Measurements from ENCODE around the gene PGLYRP4. TPM values are rescaled to one million over a fixed set of nuclear protein-coding genes. Genes with fewer than 3 reads are reported as not detected.
A peak's percentile ranks its signal among the peaks of the same experiment; 100 is the strongest.

The PGLYRP4 gene
- total RNA-seq, 1 donor from 2014 or later, result not detected

DNA sequence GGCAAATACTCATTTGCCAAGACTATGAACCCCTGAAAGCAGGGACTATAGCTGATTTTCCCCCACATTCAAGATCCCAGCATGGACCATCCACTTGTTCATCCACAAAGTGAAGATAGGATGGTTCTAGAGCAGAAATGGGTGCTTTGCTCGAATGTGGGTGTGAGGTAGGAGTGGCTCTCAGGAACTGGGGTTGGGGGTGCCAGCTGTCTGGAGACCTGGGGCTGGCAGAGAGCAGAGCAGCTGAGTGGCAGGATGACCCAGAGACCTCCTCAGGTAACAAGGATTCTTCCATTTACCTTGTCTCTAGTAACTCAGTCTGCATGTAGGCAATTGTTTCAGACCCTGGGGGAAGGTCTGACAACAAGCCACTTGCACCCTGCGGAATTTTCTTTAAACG lies 15.0 kb upstream of the PGLYRP4 start:
- Mint-ChIP-seq H3K36me3 (ENCODE audit: low read depth) (no peaks in the 10 kb centered on the region), H3K27me3 (ENCODE audit: low read depth) (peaks cover 42% of the 10 kb centered on the region), H3K4me1 (no peaks in the 10 kb centered on the region), H3K9me3 (no peaks in the 10 kb centered on the region), H3K4me3 (no peak overlapping the region), H3K27ac (ENCODE audit: unreplicated experiment) (no peak overlapping the region)
- TF ChIP-seq, protein P1, sequence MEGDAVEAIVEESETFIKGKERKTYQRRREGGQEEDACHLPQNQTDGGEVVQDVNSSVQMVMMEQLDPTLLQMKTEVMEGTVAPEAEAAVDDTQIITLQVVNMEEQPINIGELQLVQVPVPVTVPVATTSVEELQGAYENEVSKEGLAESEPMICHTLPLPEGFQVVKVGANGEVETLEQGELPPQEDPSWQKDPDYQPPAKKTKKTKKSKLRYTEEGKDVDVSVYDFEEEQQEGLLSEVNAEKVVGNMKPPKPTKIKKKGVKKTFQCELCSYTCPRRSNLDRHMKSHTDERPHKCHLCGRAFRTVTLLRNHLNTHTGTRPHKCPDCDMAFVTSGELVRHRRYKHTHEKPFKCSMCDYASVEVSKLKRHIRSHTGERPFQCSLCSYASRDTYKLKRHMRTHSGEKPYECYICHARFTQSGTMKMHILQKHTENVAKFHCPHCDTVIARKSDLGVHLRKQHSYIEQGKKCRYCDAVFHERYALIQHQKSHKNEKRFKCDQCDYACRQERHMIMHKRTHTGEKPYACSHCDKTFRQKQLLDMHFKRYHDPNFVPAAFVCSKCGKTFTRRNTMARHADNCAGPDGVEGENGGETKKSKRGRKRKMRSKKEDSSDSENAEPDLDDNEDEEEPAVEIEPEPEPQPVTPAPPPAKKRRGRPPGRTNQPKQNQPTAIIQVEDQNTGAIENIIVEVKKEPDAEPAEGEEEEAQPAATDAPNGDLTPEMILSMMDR (conservative IDR thresholded peaks at IDR 0.05), result no peak
- no peak for DNase-seq (ENCODE audit: low read depth, low spot score)

DNA sequence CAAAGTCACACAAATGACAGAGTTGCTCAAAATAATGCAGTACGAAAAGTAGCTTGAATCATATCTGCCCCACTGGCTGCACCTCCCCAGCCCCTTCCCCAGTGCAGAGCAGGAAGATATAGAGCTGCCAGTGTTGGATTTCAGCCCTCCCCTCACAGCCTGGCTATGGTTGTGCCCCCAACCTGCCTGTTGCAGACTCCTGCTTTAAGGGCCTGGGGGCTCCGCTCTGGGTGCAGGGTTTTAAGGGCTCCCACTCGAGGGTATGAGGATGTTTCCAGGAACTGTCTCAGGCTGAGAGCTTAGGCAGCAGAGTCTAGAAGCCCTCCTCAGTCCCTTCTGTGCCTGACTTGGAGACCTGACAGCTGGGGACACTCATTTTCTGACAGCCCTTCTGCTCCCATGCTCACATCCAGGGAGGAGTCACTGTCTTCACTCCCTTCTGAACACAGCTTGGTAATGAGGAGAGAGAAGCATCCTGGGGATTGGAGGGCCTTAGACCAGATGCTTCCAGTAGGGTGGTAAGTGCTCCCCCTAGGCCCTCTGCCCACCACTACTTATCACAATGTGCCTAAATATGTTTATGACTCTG lies 13.6 kb upstream of the PGLYRP4 start:
- no peaks in the 10 kb centered on the region for H3K36me3 Mint-ChIP-seq (ENCODE audit: low read depth)
- TF ChIP-seq, protein P1 (conservative IDR thresholded peaks at IDR 0.05), result no peak
- H3K9me3 Mint-ChIP-seq, result no peaks in the 10 kb centered on the region
- H3K27me3 Mint-ChIP-seq (ENCODE audit: low read depth), result peaks cover 40% of the 10 kb centered on the region
- no peak for DNase-seq (ENCODE audit: low read depth, low spot score)
- no peaks in the 10 kb centered on the region for H3K4me1 Mint-ChIP-seq
- no peak overlapping the region for H3K27ac Mint-ChIP-seq (ENCODE audit: unreplicated experiment)
- no peak overlapping the region for H3K4me3 Mint-ChIP-seq

DNA sequence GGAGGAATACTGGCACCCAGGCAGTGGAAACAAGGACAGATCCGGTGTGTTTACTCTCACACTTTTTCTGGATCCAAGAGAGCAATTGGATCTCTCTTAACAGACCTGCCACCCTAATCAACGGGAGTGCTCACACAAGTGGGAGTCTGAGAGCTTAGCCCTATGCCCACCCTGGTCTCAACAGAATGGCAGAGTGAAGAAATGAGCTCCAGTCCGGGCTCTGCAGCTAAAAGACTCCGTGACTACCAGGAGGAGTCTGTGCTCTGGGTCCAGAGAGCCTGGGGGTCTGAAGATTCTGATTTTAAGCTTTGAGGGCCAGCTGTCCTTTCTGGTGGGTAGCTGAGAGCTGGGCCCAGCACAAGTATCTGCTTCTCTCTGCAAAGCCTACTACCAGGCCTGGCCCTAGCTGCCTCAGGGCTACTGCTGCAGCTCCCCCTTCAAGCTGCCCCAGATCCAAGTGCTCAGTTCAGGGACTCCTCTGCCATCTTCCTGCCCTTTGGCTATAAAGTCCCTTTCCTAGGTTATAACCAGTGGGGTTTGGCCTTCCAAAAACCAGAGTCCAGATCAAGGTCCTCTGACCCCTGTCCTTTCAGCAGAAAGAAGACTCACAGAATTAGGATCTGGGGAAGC lies 13.0 kb upstream of the PGLYRP4 start:
- no peak for DNase-seq (ENCODE audit: low read depth, low spot score)
- H3K27me3 Mint-ChIP-seq (ENCODE audit: low read depth), result peaks cover 41% of the 10 kb centered on the region
- TF ChIP-seq, protein P1 (conservative IDR thresholded peaks at IDR 0.05), result no peak
- H3K36me3 Mint-ChIP-seq (ENCODE audit: low read depth), result no peaks in the 10 kb centered on the region
- no peak overlapping the region for H3K27ac Mint-ChIP-seq (ENCODE audit: unreplicated experiment)
- H3K4me1 Mint-ChIP-seq, result no peaks in the 10 kb centered on the region
- H3K9me3 Mint-ChIP-seq, result no peaks in the 10 kb centered on the region
- no peak overlapping the region for H3K4me3 Mint-ChIP-seq

DNA sequence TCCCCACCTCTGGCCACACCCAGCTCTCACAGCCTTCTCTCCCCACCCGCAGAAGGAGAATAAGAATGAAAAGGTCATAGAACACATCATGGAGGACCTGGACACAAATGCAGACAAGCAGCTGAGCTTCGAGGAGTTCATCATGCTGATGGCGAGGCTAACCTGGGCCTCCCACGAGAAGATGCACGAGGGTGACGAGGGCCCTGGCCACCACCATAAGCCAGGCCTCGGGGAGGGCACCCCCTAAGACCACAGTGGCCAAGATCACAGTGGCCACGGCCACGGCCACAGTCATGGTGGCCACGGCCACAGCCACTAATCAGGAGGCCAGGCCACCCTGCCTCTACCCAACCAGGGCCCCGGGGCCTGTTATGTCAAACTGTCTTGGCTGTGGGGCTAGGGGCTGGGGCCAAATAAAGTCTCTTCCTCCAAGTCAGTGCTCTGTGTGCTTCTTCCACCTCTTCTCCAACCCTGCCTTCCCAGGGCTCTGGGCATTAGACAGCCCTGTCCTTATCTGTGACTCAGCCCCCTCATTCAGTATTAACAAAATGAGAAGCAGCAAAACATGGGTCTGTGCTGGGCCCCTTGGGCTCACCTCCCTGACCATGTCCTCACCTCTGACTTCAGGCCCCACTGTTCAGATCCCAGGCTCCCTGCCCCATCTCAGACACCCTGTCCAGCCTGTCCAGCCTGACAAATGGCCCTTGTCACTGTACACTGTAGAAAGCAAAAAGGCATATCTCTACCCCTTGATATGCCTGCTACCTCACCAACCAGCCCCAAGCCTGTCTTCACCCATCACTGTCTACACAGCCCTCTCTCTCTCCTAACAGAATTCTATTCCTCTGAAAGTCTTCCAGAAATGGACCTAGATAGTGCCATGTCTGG lies 12.2 kb upstream of the PGLYRP4 start:
- DNase-seq (ENCODE audit: low read depth, low spot score), result no peak
- TF ChIP-seq, protein P1 (conservative IDR thresholded peaks at IDR 0.05), result no peak
- H3K4me3 Mint-ChIP-seq, result no peak overlapping the region
- no peaks in the 10 kb centered on the region for H3K4me1 Mint-ChIP-seq
- H3K27me3 Mint-ChIP-seq (ENCODE audit: low read depth), result peaks cover 37% of the 10 kb centered on the region
- H3K36me3 Mint-ChIP-seq (ENCODE audit: low read depth), result no peaks in the 10 kb centered on the region
- peak overlapping the region; percentile 21 for H3K27ac Mint-ChIP-seq (ENCODE audit: unreplicated experiment)
- H3K9me3 Mint-ChIP-seq, result no peaks in the 10 kb centered on the region

DNA sequence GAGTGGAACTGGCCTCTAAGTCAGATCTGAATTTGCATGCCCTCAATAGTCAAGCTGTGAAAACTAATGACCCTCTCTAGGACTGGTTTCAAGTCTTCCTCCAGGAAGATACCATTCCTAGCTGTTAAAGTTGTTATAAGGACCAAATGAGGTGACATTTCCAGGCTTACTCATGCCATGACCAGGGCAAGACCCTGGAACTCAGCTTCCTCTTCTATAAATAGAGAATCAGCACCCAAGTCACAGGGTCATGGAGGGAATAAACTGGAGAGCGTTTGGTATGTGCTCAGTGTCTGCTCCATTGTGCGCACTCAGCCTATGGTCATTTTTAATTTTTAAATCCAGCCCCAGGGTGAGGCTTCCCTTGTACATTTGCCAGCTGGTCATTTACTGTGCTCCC lies 11.5 kb upstream of the PGLYRP4 start:
- no peaks in the 10 kb centered on the region for H3K9me3 Mint-ChIP-seq
- no peak for DNase-seq (ENCODE audit: low read depth, low spot score)
- no peak overlapping the region for H3K4me3 Mint-ChIP-seq
- no peak overlapping the region for H3K27ac Mint-ChIP-seq (ENCODE audit: unreplicated experiment)
- H3K4me1 Mint-ChIP-seq, result no peaks in the 10 kb centered on the region
- H3K27me3 Mint-ChIP-seq (ENCODE audit: low read depth), result peaks cover 31% of the 10 kb centered on the region
- TF ChIP-seq, protein P1 (conservative IDR thresholded peaks at IDR 0.05), result no peak
- no peaks in the 10 kb centered on the region for H3K36me3 Mint-ChIP-seq (ENCODE audit: low read depth)
